Smooth muscle cell of the brain vasculature (primary cell): ENCODE data around the gene ADCY2.
A peak's percentile ranks its signal among the peaks of the same experiment; 100 is the strongest.

Source experiments
- DNase-seq: peaks from one replicate; pipeline ENCODE4 v3.0.0-alpha.2; 2012; ENCODE audit warnings: low read depth, low spot score

ADCY2 gene

GRCh38 chr5:7663808-7664207, 267.9 kb downstream of the ADCY2 start:
- no peak for DNase-seq

GRCh38 chr5:7664208-7664607, 268.3 kb downstream of the ADCY2 start:
- no peak for DNase-seq

GRCh38 chr5:7667216-7667767, 271.4 kb downstream of the ADCY2 start:
- DNase-seq = no peak

- no peak for DNase-seq
Measured at GRCh38 chr5:7668161-7668560, 272.2 kb downstream of the ADCY2 start.

GRCh38 chr5:7668627-7669026, 272.7 kb downstream of the ADCY2 start:
- no peak for DNase-seq

GRCh38 chr5:7671381-7671993, 275.5 kb downstream of the ADCY2 start:
- DNase-seq = no peak

- no peak for DNase-seq
Measured at GRCh38 chr5:7673658-7674057, 277.7 kb downstream of the ADCY2 start.

GRCh38 chr5:7676455-7676854, 280.5 kb downstream of the ADCY2 start:
- DNase-seq = no peak

GRCh38 chr5:7678030-7678429, 282.1 kb downstream of the ADCY2 start:
- no peak for DNase-seq

- no peak for DNase-seq
Measured at GRCh38 chr5:7679663-7680062, 283.7 kb downstream of the ADCY2 start.

- DNase-seq = no peak
Measured at GRCh38 chr5:7680260-7680659, 284.3 kb downstream of the ADCY2 start.

- no peak for DNase-seq
Measured at GRCh38 chr5:7682379-7682778, 286.4 kb downstream of the ADCY2 start.

- DNase-seq = no peak
Measured at GRCh38 chr5:7683753-7684152, 287.8 kb downstream of the ADCY2 start.

GRCh38 chr5:7684826-7685225, 288.9 kb downstream of the ADCY2 start:
- no peak for DNase-seq

- no peak for DNase-seq
Measured at GRCh38 chr5:7686794-7687193, 290.9 kb downstream of the ADCY2 start.

GRCh38 chr5:7690557-7690956, 294.6 kb downstream of the ADCY2 start:
- no peak for DNase-seq

GRCh38 chr5:7705261-7705660, 309.3 kb downstream of the ADCY2 start:
- DNase-seq = no peak

GRCh38 chr5:7705736-7706135, 309.8 kb downstream of the ADCY2 start:
- no peak for DNase-seq

- DNase-seq = no peak
Measured at GRCh38 chr5:7706256-7706655, 310.3 kb downstream of the ADCY2 start.

- DNase-seq = no peak
Measured at GRCh38 chr5:7714119-7714518, 318.2 kb downstream of the ADCY2 start.

GRCh38 chr5:7714697-7715096, 318.8 kb downstream of the ADCY2 start:
- no peak for DNase-seq

GRCh38 chr5:7717691-7718090, 321.8 kb downstream of the ADCY2 start:
- DNase-seq = peak; percentile 85

GRCh38 chr5:7728076-7728475, 332.1 kb downstream of the ADCY2 start:
- DNase-seq = no peak
